Body of pancreas (tissue), 4 donors: ENCODE measurements around the gene CAMTA1. TPM values are rescaled to one million over a fixed set of nuclear protein-coding genes. Genes with fewer than 3 reads are reported as not detected.

Source experiments
- ATAC-seq: fragments of 150-250 bp; one replicate; pipeline ENCODE4 v1.9.1; 2016
- DNase-seq, 4 donors: peaks; one replicate each; pipeline ENCODE4 v3.0.0-alpha.2; 2019
- H3K27ac ChIP-seq, 4 donors: fragments of 200-600 bp; sonication (generic); 1 replicate in 3 of 4; 2 replicates in 1 of 4; pipeline versions ENCODE4 v1.5.1 to v1.6.1; 2016 to 2019; ENCODE audit warnings: mild to moderate bottlenecking in 1 of 4, mixed read lengths in 1 of 4, moderate library complexity in 1 of 4
- H3K27me3 ChIP-seq, 2 donors: fragments of 200-600 bp; sonication (generic); one replicate each; pipeline ENCODE4 v1.6.0; 2016; ENCODE audit warnings: mild to moderate bottlenecking in 1 of 2
- H3K36me3 ChIP-seq, 2 donors: fragments of 200-600 bp; sonication (generic); replicated peaks in 1 of 2; 2 replicates each; pipeline ENCODE4 v1.5.1; 2016; ENCODE audit warnings: low read depth in 2 of 2; ENCODE audit not compliant: insufficient read depth in 1 of 2
- H3K4me1 ChIP-seq: fragments of 200-600 bp; sonication (generic); one replicate; pipeline ENCODE4 v1.6.0; 2016
- H3K4me3 ChIP-seq, 2 donors: fragments of 200-600 bp; sonication (generic); 1 replicate in 1 of 2; 2 replicates in 1 of 2; pipeline ENCODE4 v1.5.1; 2016 to 2019
- H3K9me3 ChIP-seq, 3 donors: fragments of 200-600 bp; sonication (generic); 1 replicate in 2 of 3; 2 replicates in 1 of 3; pipeline ENCODE4 v1.5.1; 2016
- POLR2A ChIP-seq, 3 donors: fragments of 450-650 bp; IDR thresholded peaks; one replicate each; pipeline ENCODE4 v1.6.1; 2016; ENCODE audit warnings: antibody characterized with exemption in 3 of 3, mild to moderate bottlenecking in 2 of 3
- WGBS, 2 donors: methylation state at CpG; one replicate each; pipeline ENCODE4 v1.1.5; 2017; 5-methylcytosine and 5-hydroxymethylcytosine counted together
- intact Hi-C: fragments of 100-400 bp; cut with DNase I; formaldehyde crosslinking; loops from one replicate; pipeline ENCODE4 v1.15.1; 2023
- total RNA-seq, 2 donors: library from RNA; depleted of rRNA; stranded (reverse); fragments of >200 nt; gene quantifications; one replicate each; pipeline ENCODE4 v1.1.0, GENCODE V29; 2016
- TF ChIP-seq, protein P1 (sequence below), 7 experiments: fragments of 450-650 bp in 4 of 7; fragments of 200-600 bp in 3 of 7; sonication (generic) in 3 of 7; IDR thresholded peaks; one replicate each; pipeline ENCODE4 v1.5.1; 2016 to 2019; ENCODE audit warnings: antibody characterized with exemption in 7 of 7

Gene CAMTA1
- total RNA-seq, 2 donors from 2014 or later: 36.3 to 59.7 TPM

DNA sequence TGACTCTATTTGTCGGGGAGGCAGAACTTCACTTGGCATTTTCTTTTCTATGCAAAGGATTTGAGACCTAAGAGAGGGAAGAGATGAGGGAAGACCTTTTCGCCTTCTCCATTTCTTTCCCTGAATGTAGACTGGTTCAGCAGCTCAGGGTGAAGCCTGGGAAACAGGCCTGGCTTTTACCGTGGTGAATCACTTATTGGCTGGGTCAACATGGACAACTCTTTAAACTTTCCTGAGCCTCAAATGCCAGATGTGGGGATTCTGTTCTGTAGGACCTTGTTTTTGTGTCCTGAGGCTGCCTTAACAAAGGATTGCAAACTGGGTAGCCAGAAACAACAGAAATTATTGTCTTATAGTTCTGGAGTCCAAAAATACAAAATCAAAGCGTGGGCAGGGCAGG is 530.1 kb downstream of the CAMTA1 start:
- no peaks in the 10 kb centered on the region for H3K27me3 ChIP-seq
- 75 to 83% methylated on average over 4 of the region's 4 CpGs for WGBS, 2 donors
- no peak for ATAC-seq
- H3K4me1 ChIP-seq: no peaks in the 10 kb centered on the region
- no peak for TF ChIP-seq POLR2A (IDR thresholded peaks at IDR 0.05)
- H3K27ac ChIP-seq: no peak overlapping the region
- no peak overlapping the region for H3K4me3 ChIP-seq
- no peaks in the 10 kb centered on the region for H3K36me3 ChIP-seq
- no peak for DNase-seq
- H3K9me3 ChIP-seq: no peaks in the 10 kb centered on the region
- intact Hi-C loops: no loop called here

- ATAC-seq (no peak), DNase-seq (no peak)
- Histone ChIP-seq H3K27ac (no peak overlapping the region), H3K36me3 (no peaks in the 10 kb centered on the region), H3K4me1 (no peaks in the 10 kb centered on the region), H3K4me3 (no peak overlapping the region), H3K9me3 (no peaks in the 10 kb centered on the region), H3K27me3 (no peaks in the 10 kb centered on the region)
- no peak for TF ChIP-seq POLR2A (IDR thresholded peaks at IDR 0.05)
- TF ChIP-seq, protein P1, sequence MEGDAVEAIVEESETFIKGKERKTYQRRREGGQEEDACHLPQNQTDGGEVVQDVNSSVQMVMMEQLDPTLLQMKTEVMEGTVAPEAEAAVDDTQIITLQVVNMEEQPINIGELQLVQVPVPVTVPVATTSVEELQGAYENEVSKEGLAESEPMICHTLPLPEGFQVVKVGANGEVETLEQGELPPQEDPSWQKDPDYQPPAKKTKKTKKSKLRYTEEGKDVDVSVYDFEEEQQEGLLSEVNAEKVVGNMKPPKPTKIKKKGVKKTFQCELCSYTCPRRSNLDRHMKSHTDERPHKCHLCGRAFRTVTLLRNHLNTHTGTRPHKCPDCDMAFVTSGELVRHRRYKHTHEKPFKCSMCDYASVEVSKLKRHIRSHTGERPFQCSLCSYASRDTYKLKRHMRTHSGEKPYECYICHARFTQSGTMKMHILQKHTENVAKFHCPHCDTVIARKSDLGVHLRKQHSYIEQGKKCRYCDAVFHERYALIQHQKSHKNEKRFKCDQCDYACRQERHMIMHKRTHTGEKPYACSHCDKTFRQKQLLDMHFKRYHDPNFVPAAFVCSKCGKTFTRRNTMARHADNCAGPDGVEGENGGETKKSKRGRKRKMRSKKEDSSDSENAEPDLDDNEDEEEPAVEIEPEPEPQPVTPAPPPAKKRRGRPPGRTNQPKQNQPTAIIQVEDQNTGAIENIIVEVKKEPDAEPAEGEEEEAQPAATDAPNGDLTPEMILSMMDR (IDR thresholded peaks at IDR 0.05): no peak
- intact Hi-C loops: no loop called here
- WGBS, 2 donors: 87 to 90% methylated on average over 6 of the region's 6 CpGs
These were observed 530.7 kb downstream of the CAMTA1 start for GRCh38 chr1:7315946-7316345.

GRCh38 chr1:7317888-7318287 is 532.6 kb downstream of the CAMTA1 start:
- H3K9me3 ChIP-seq: no peaks in the 10 kb centered on the region
- DNase-seq (no peak), ATAC-seq (no peak)
- WGBS, 2 donors: 66 to 83% methylated on average over 2 of the region's 2 CpGs
- H3K27me3 ChIP-seq: no peaks in the 10 kb centered on the region
- intact Hi-C loops: no loop called here
- H3K4me1 ChIP-seq: no peaks in the 10 kb centered on the region
- no peak overlapping the region for H3K4me3 ChIP-seq
- TF ChIP-seq, protein P1 (IDR thresholded peaks at IDR 0.05): no peak
- TF ChIP-seq POLR2A (IDR thresholded peaks at IDR 0.05): no peak
- no peak overlapping the region for H3K27ac ChIP-seq
- no peaks in the 10 kb centered on the region for H3K36me3 ChIP-seq

DNA sequence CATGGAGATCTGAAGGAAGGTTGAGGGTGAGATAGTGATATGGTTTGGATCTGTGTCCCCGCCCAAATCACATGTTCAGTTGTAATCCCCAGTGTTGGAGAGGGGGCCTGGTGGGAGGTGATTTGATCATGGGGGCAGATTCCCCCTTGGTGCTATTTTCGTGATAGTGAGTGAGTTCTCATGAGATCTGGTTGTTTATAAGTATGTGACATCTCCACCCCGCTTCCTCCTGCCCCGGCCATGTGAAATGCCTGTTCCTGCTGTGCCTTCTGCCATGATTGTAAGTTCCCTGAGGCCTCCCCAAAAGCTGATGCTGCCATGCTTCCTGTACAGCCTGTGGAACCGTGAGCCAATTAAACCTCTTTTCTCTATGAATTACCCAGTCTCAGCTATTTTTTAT is 533.9 kb downstream of the CAMTA1 start:
- Histone ChIP-seq H3K27ac (no peak overlapping the region), H3K27me3 (no peaks in the 10 kb centered on the region), H3K4me1 (no peaks in the 10 kb centered on the region), H3K9me3 (no peaks in the 10 kb centered on the region), H3K4me3 (no peak overlapping the region), H3K36me3 (no peaks in the 10 kb centered on the region)
- 82 to 92% methylated on average over 5 of the region's 5 CpGs for WGBS, 2 donors
- ATAC-seq (no peak), DNase-seq (no peak)
- no peak for TF ChIP-seq POLR2A (IDR thresholded peaks at IDR 0.05)
- TF ChIP-seq, protein P1 (IDR thresholded peaks at IDR 0.05): no peak
- intact Hi-C loops: no loop called here

GRCh38 chr1:7320661-7321060 is 535.4 kb downstream of the CAMTA1 start:
- H3K4me3 ChIP-seq: no peak overlapping the region
- no peak for ATAC-seq
- no peak overlapping the region for H3K27ac ChIP-seq
- H3K36me3 ChIP-seq: no peaks in the 10 kb centered on the region
- H3K9me3 ChIP-seq: no peaks in the 10 kb centered on the region
- H3K27me3 ChIP-seq: no peaks in the 10 kb centered on the region
- H3K4me1 ChIP-seq: no peaks in the 10 kb centered on the region
- intact Hi-C loops: no loop called here
- DNase-seq: no peak
- no peak for TF ChIP-seq POLR2A (IDR thresholded peaks at IDR 0.05)
- TF ChIP-seq, protein P1 (IDR thresholded peaks at IDR 0.05): no peak
